Loucy (cell line): ENCODE results near the gene TMEM131.

ENCODE experiments used
- CTCF ChIP-seq: fragments of 200-600 bp; sonication (generic); conservative IDR thresholded peaks from 2 replicates; pipeline ENCODE4 v1.5.1; 2014; ENCODE audit warnings: mild to moderate bottlenecking, antibody characterized with exemption, low read length
- EZH2phosphoT487 ChIP-seq: fragments of 200-600 bp; IDR thresholded peaks from 2 replicates; pipeline ENCODE4 v1.6.1; 2018; ENCODE audit warnings: antibody characterized with exemption, mild to moderate bottlenecking, moderate library complexity, borderline replicate concordance

GRCh38 chr2:98026927-98027522, 31.3 kb upstream of the TMEM131 start:
- no peak for TF ChIP-seq CTCF
- no peak for TF ChIP-seq EZH2phosphoT487
